Epithelial cell of esophagus (primary cell): ENCODE results near the gene RASGRF2.
A peak's percentile ranks its signal among the peaks of the same experiment; 100 is the strongest.

Experiments used
- DNase-seq: peaks from one replicate; pipeline ENCODE4 v3.0.0; 2010; ENCODE audit warnings: low read depth
- H3K4me3 ChIP-seq: 2 replicates; pipeline ENCODE4 v1.5.1; 2011; ENCODE audit warnings: mild to moderate bottlenecking, low read length, control low read depth
- TF ChIP-seq, protein P1 (sequence below): IDR thresholded peaks from 2 replicates; pipeline ENCODE4 v1.5.1; 2011; ENCODE audit warnings: low read depth, mild to moderate bottlenecking, low read length, control low read depth, inconsistent platforms; ENCODE audit not compliant: insufficient read depth; ENCODE audit errors: missing control alignments

Gene RASGRF2

DNA sequence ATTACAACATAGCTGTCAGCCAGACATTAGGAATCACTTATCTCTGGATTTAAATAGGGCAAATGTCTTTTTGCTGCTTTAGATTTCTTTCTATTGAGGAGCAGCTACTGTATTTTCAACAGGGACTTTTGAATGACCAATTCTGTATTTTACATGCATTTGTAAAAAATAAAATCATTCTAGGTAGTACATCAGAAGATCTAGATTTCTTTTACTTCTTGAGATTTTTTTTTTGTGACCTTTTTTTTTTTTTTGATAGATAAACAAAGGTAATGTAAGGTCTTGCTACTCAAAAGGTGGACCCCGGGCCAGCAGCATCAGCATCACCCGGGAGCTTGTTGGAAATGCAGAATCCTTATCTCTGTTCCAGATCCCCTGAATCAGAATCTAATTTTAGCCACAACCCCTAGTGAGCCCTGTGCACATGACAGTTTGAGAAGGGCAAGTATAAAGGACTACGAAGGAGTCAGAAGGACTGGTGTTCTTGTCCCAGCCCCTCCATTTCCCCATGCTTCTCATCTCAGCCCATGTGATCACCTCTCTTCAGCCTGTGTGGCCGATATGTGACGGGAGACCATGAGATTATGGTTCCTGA, 235.3 kb downstream of the RASGRF2 start:
- no peak for DNase-seq
- H3K4me3 ChIP-seq = no peak overlapping the region
- TF ChIP-seq, protein P1, sequence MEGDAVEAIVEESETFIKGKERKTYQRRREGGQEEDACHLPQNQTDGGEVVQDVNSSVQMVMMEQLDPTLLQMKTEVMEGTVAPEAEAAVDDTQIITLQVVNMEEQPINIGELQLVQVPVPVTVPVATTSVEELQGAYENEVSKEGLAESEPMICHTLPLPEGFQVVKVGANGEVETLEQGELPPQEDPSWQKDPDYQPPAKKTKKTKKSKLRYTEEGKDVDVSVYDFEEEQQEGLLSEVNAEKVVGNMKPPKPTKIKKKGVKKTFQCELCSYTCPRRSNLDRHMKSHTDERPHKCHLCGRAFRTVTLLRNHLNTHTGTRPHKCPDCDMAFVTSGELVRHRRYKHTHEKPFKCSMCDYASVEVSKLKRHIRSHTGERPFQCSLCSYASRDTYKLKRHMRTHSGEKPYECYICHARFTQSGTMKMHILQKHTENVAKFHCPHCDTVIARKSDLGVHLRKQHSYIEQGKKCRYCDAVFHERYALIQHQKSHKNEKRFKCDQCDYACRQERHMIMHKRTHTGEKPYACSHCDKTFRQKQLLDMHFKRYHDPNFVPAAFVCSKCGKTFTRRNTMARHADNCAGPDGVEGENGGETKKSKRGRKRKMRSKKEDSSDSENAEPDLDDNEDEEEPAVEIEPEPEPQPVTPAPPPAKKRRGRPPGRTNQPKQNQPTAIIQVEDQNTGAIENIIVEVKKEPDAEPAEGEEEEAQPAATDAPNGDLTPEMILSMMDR = no peak

DNA sequence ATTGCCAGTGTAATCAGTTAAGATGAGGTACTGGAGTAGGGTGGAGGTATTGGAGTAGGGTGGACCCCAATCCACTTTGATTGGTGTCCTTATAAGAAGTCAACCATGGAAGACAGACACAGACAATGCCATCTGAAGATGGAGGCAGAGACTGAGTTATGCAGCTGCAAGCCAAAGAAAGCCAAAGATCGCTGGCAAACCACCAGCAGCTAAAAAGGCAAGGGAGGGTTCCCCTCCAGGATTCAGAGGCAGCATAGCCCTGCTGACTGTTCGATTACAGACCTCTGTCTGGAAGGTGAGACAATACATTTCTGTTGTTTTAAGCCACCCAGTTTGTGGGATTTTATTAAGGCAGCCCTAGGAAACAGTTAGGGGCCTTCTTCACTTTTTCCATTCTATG, 242.5 kb downstream of the RASGRF2 start:
- TF ChIP-seq, protein P1 = no peak
- DNase-seq = no peak
- no peak overlapping the region for H3K4me3 ChIP-seq

DNA sequence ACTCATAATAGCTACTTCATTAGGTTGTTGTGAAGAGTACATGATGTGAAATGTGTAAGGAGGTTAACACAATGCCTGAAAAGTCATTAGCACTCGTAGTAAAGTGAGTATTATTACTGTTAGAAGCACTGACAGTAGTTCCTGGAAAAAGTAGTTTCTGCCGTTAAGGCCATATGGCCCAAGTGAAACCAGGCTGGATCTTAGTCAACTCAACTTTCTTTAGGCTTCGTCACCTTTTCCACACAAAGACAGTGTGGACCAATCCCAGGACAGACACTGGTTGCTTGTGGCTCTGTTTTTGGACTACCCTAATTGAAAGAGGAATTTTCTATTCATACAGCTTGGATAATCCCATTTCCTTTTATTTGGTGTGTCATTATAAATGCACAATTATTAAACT, 243.6 kb downstream of the RASGRF2 start:
- DNase-seq = no peak
- TF ChIP-seq, protein P1 = no peak
- H3K4me3 ChIP-seq = no peak overlapping the region

DNA sequence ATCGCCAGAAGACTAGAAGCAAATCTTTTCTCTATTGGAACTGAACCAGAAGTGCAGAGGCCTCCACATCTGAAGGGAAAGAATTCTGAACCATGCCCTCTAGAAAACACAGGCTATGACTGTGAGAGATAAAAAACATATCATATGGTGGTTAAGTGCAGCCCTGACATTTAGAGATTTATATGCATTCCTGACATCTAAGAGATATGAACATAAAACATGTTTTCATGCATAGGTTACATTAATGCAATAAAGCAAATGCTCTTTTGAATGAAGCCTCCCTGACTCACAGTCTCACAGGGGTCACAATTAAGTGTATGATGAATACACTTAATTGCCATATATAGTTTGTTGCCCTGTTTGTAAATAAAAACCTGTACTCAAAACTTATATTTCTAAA, 244.0 kb downstream of the RASGRF2 start:
- DNase-seq = no peak
- TF ChIP-seq, protein P1 = no peak
- no peak overlapping the region for H3K4me3 ChIP-seq

DNA sequence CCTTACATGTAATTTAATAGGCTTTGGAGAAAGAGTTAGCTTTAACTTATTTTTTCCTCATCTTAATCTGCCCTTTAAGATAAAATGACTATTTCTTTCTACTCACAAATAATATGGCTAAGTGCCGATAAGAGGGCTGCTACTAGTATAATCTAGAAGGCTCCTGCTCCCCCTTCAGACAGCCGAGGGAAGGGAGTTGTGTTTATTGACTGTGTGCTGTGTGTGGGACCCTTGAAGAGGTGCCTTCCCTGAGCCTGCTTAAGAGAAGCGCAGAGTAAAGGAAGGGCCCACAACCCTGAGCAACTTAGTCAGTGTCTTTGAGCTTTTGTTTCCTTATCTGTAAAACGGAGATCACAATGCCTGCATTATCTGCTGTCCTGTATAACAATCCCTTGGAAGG, 244.9 kb downstream of the RASGRF2 start:
- no peak overlapping the region for H3K4me3 ChIP-seq
- DNase-seq = no peak
- TF ChIP-seq, protein P1 = no peak

DNA sequence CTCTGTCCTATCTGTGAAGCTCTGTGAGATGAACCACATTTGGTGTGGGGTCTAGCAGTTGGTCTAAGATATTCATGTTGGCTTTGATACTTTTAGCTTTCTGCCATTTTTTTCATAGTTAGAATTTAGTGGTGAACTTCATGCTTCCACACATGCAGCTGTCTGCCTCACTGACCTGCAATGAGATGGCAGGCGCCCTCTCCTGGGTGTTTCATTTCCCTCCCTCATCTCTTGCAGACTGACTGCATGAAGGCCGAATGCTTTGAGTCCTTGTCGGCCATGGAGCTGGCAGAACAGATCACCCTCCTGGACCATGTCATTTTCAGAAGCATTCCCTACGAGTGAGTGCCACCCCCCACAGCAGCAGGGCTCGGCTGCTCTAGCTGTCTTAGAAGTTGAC, 246.8 kb downstream of the RASGRF2 start:
- no peak overlapping the region for H3K4me3 ChIP-seq
- TF ChIP-seq, protein P1 = peak; percentile 36
- DNase-seq = peak; percentile 25

DNA sequence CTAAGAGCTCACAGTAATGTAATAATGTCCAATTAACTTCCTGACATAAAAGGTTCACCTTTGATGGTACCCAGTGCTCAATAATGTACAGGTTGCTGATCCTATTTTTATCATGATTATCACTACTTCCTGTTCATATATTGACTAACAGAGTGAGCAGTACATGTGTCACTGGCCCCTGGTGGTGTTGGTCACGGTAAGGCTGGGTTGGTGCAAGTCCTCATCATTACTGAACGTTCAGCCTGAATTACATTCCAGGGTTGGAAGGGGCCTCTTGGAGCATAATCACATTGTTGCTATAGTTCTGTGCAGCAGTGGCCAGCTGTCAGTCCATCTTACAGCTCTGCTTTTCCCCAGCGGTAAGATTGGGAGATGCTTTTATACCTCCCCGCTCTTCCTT, 248.7 kb downstream of the RASGRF2 start:
- peak; percentile 85 for DNase-seq
- H3K4me3 ChIP-seq = no peak overlapping the region
- TF ChIP-seq, protein P1 = no peak
